Lower lobe of right lung (tissue), 2 donors: ENCODE measurements around the gene FBN2. TPM values are rescaled to one million over a fixed set of nuclear protein-coding genes. Genes with fewer than 3 reads are reported as not detected.
A peak's percentile ranks its signal among the peaks of the same experiment; 100 is the strongest.

Experiments
- ATAC-seq, 2 donors: fragments of 200-7000 bp; cut with Tn5 transposase; one replicate each; pipeline ENCODE4 v1.9.1; 2020 to 2022; ENCODE audit warnings: mild to moderate bottlenecking in 2 of 2, moderate library complexity in 2 of 2
- DNase-seq: peaks from one replicate; pipeline ENCODE4 v3.0.0-alpha.2; 2020
- H3K27ac ChIP-seq: fragments of 200-600 bp; one replicate; pipeline ENCODE4 v1.8.0; 2022
- H3K27me3 ChIP-seq: fragments of 200-600 bp; one replicate; pipeline ENCODE4 v1.8.0; 2022; ENCODE audit warnings: low read depth
- H3K36me3 ChIP-seq: fragments of 200-600 bp; one replicate; pipeline ENCODE4 v1.8.0; 2022; ENCODE audit warnings: mild to moderate bottlenecking
- H3K4me1 ChIP-seq: fragments of 200-600 bp; one replicate; pipeline ENCODE4 v1.8.0; 2022
- H3K4me3 ChIP-seq: fragments of 200-600 bp; one replicate; pipeline ENCODE4 v1.8.0; 2022; ENCODE audit warnings: mild to moderate bottlenecking
- H3K9me3 ChIP-seq: fragments of 200-600 bp; one replicate; pipeline ENCODE4 v1.8.0; 2022
- CTCF ChIP-seq: fragments of 200-600 bp; IDR thresholded peaks from one replicate; pipeline ENCODE4 v1.8.0; 2022; ENCODE audit warnings: antibody characterized with exemption, mild to moderate bottlenecking
- intact Hi-C: fragments of 100-400 bp; cut with DNase I; formaldehyde crosslinking; loops from one replicate; pipeline ENCODE4 v1.11.0; 2022
- total RNA-seq: library from RNA; stranded (reverse); fragmentation: NEBNext Ultra II Directional; extraction: Animal tissue kit (Norgen Biotek cat#: 25700); gene quantifications from one replicate; pipeline ENCODE4 v1.2.1, GENCODE V29; 2021
- donor health status: DM: no; HTN: yes; CAD: no; lungs with severe emphysema.

Gene FBN2
- total RNA-seq, 1 donor from 2014 or later = 0.83 TPM

GRCh38 chr5:128477944-128478343 lies 60.1 kb downstream of the FBN2 start:
- ATAC-seq (peak; percentile 89 to 96), DNase-seq (no peak)
- Histone ChIP-seq H3K9me3 (no peaks in the 10 kb centered on the region), H3K36me3 (no peaks in the 10 kb centered on the region), H3K4me1 (no peaks in the 10 kb centered on the region), H3K4me3 (no peak overlapping the region), H3K27me3 (no peaks in the 10 kb centered on the region), H3K27ac (no peak overlapping the region)
- intact Hi-C loops = no loop called here
- no peak for TF ChIP-seq CTCF

DNA sequence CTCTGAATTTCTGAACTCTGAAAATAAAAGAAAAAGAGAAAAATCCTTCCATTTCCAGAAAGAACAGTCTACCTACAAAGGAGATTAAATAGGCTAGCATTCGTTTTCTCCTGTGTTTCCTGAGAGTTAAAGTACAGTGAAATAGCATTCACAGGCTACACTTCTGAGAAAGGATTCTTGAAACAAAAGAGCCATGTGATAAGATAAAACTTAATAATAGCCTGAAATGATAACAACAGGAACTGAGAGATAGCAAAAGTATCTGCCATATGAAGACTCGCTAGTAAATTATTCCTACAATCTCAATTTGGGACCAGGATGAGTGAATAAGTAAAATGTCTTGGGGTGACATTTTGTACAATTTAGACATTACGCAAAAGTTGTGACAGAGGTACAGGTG lies 62.4 kb downstream of the FBN2 start:
- no peak for ATAC-seq
- intact Hi-C loops = no loop called here
- no peak for TF ChIP-seq CTCF

DNA sequence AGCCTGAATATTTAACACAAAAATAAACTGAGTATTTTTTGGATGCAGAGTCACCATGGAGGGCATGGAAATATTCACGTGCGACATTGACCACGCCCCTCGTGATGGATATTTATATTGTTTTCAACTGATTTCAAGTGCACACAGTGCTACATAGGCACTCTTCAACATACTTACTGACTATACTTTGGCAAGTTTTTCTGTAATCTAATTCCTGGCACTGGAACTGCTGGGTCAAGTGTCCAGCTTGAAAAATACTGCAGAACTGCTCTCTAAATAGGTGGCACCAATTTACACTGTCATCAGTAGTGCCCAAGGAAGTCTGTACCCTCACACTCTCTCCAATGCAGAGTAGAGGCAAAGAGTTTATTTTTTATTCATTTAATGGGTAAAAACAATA lies 65.1 kb downstream of the FBN2 start:
- intact Hi-C loops = no loop called here
- Histone ChIP-seq H3K27ac (no peak overlapping the region), H3K4me1 (no peaks in the 10 kb centered on the region), H3K27me3 (no peaks in the 10 kb centered on the region), H3K4me3 (no peak overlapping the region), H3K9me3 (no peaks in the 10 kb centered on the region), H3K36me3 (no peaks in the 10 kb centered on the region)
- ATAC-seq (peak; percentile 79 to 84), DNase-seq (no peak)
- TF ChIP-seq CTCF = no peak

More for the DNA sequence above, 62.4 kb downstream of the FBN2 start:
- DNase-seq = no peak
- no peaks in the 10 kb centered on the region for H3K9me3 ChIP-seq
- H3K4me1 ChIP-seq = no peaks in the 10 kb centered on the region
- no peak overlapping the region for H3K4me3 ChIP-seq
- H3K27me3 ChIP-seq = no peaks in the 10 kb centered on the region
- H3K36me3 ChIP-seq = no peaks in the 10 kb centered on the region
- H3K27ac ChIP-seq = no peak overlapping the region

- DNase-seq = no peak
- no peaks in the 10 kb centered on the region for H3K9me3 ChIP-seq
- H3K27ac ChIP-seq = no peak overlapping the region
- intact Hi-C loops = no loop called here
- H3K4me1 ChIP-seq = no peaks in the 10 kb centered on the region
- H3K4me3 ChIP-seq = no peak overlapping the region
- no peaks in the 10 kb centered on the region for H3K36me3 ChIP-seq
- no peak for TF ChIP-seq CTCF
- peak in 1 of 2 donors; percentile 29 for ATAC-seq
- H3K27me3 ChIP-seq = no peaks in the 10 kb centered on the region
These were observed 66.0 kb downstream of the FBN2 start for GRCh38 chr5:128472036-128472435.

DNA sequence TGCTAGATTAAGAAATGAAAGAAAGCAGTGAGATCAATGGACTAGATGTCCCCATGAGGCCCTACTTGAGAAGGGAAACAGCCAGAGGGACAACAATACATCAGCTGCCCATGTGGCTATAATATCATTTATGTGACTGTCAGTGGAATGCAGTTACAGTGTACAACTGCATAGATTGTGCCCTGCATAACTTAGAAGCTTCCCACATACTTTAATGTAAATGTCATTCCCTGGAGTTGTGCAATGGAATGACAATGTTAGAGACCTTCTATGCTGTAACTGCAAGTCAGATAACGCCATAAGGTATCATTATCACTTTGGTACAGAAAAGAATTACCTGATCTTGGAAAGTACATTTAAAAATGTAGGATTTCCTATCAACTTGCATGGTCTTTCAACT lies 67.4 kb downstream of the FBN2 start:
- no peaks in the 10 kb centered on the region for H3K9me3 ChIP-seq
- no peak overlapping the region for H3K27ac ChIP-seq
- DNase-seq (no peak), ATAC-seq (no peak)
- H3K4me1 ChIP-seq = no peaks in the 10 kb centered on the region
- no peaks in the 10 kb centered on the region for H3K36me3 ChIP-seq
- no peaks in the 10 kb centered on the region for H3K27me3 ChIP-seq
- no peak for TF ChIP-seq CTCF
- no peak overlapping the region for H3K4me3 ChIP-seq
- intact Hi-C loops = no loop called here

GRCh38 chr5:128469912-128470311 lies 68.1 kb downstream of the FBN2 start:
- no peak for TF ChIP-seq CTCF
- no peaks in the 10 kb centered on the region for H3K4me1 ChIP-seq
- H3K9me3 ChIP-seq = no peaks in the 10 kb centered on the region
- intact Hi-C loops = no loop called here
- H3K27ac ChIP-seq = no peak overlapping the region
- H3K36me3 ChIP-seq = no peaks in the 10 kb centered on the region
- DNase-seq (no peak), ATAC-seq (no peak)
- H3K27me3 ChIP-seq = no peaks in the 10 kb centered on the region
- no peak overlapping the region for H3K4me3 ChIP-seq
